GM19043 (cell line): ENCODE results near the gene KLHL18.
"Not testable (repeated sequence)": the region's sequence is repeated elsewhere in the genome, so short reads cannot be mapped to it uniquely, and the experiment has no call there.

Experiments used
- ATAC-seq: cut with Tn5 transposase; IDR thresholded peaks from one replicate; pipeline ENCODE4 v1.9.1; 2021; ENCODE audit warnings: low read depth; ENCODE audit not compliant: unreplicated experiment

The KLHL18 gene

DNA sequence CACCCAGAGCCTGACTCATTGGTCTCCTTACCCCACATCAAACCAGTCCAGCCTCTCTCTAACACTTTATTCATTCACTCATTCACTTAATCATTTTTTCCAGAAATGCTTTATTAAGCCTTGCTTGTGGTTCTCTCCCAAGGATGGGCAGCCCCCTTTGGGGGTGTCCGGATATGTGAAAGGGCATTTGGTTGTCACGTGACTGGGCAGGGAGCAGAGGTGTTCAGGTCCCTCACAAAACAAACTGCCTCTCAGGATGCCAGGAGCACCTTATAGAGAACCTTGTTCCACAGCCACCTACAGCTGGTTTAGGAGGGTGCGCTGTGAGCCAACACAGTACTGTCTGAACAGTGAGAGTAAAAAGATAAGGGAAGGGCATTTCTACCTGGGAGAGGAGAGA lies 72.3 kb downstream of the KLHL18 start:
- ATAC-seq = no peak

DNA sequence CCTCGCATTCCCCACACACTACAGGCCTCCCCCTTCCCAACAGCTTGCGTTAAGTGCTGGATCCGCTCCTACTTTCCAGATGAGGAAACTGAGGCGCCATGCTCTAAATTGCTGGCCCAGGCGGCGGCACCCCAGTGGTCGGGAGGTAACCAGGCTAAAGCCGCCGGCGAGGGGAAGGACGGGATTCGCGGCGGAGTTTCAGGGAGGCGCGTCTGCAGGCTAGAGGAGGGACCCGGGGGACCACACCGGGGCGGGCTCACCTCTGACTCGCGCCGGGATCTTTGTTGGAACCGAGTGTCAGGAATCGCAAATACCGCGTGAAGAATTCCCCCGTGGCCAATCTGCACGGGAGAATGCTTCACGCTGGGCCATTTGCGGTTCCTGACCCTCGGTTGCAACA lies 73.5 kb downstream of the KLHL18 start:
- ATAC-seq = no peak

DNA sequence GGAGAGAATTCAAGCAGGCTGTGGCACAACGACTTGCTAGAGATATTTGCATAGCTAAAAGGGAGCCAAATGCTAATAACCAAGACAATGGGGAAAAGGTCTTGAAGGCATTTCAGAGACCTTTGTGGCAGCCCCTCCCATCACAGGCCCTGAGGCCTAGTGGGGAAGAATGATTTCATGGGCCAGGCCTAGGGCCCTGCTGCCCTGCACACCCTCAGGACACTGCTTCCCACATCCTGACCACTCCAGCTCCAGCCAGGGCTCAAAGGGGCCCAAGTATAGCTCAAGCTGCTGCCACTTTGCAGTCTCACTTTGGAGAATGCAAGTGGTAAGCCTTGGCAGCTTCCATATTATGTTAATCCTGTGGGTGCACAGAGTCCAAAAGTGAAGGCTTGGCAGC lies 76.6 kb downstream of the KLHL18 start:
- ATAC-seq = no peak

DNA sequence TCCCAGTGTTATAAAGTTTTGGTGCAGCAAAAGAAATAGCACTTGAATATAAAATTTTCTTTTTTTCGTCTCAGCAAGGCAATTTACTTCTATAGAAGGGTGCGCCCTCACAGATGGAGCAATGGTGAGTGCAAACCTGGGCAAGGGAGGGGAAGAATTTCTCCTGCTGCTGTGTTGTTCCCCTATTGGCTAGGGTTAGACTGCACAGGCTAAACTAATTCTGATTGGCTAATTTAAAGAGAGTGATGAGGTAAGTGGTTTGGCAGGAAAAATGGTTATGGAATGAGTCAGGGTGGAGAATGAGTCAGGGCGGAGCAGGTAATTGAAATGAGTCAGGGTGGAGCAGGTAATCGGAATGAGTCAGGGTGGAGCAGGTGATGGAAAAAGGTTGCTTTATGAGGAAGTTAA lies 77.4 kb downstream of the KLHL18 start:
- not testable (repeated sequence) for ATAC-seq

DNA sequence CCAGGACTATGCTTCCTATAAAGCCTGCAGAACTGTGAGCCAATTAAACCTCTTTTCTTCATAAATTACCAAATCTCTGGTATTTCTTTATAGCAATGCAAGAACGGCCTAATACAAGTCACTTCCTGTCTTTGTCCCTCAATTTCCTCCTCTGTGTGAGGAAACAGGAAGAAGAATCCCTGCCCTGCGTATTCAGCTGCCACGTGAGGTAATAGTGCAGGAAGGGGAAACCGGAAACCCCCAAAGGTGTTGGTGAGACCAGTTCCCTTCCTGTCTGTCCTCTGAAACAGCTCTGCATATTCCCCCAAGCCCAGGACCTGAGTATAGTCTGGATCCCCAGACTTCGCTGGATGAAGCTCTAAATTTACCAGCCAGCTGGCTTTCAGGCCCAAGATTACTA lies 80.0 kb downstream of the KLHL18 start:
- ATAC-seq = no peak

DNA sequence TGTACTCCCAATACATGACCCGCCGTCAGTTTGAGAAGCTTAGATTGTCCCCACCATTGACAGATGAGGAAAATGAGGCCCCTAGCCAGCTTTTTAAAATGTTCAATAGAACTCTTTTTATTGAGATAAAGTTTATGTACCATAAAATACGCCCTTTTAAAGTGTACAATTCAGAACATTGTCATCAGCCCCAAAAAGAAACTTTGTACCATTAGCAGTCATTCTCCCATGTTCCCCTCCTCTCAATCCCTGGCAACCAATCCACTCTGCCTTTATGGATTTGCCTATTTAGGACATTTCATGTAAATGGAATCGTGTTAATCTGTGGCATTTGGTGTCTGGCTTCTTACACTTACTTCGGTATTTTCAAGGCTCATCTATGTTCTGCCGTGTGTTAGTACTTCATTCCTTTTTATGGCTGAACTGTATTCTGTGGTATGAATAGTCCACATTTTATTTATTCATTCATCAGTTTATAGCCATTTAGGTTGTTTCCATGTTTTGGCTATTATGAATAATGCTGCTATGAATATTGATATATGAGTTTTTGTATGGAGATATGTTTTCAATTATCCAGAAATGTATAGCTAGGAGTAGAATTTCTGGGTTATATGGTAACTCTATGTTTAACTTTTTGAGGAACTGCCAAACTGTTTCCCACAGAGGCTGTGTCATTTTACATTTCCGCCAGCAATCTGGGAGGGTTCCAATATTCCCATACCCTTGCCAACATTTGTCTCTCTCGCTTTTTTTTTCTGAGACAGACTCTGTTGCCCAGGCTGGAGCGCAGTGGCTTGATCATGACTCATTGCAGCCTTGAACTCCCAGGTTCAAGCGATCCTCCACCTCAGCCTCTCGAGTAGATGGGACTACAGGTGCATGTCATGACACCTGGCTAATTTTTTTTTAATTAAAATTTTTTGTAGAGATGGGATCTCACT lies 82.7 kb downstream of the KLHL18 start:
- no peak for ATAC-seq

DNA sequence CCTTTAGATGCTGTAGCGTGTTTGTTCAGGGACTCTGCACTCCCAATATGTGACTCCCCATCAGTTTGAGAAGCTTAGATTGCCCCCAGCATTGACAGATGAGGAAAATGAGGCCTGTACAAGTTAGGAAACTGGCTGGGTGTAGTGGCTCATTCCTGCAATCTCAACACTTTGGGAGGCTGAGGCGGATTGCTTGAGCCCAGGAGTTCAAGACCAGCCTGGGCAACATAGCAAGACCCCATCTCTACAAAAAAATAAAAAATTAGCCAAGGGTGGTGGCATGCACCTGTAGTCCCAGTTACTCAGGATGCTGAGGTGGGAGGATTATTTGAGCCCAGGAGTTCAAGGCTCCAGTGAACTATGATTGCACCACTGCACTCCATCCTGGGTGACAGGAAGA lies 84.1 kb downstream of the KLHL18 start:
- no peak for ATAC-seq

DNA sequence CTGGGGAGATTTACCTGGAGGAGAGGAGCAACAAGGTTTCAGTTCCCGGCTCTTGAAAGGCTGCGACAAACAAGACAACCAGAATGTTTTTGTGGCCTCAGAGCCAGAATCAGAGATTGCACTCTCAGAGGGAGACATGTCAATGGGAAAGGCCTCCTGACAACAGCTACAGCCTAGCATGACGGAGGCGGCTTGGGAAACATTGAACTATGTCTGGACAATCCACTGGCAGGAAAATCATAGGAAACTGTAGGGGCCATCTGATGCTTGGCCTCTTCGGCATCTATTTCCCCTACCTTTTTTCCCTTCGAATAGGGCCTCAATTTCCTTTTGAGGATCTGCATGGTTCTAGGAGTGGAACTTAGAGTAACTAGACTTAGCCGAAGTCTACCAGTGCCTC lies 84.9 kb downstream of the KLHL18 start:
- ATAC-seq = no peak

DNA sequence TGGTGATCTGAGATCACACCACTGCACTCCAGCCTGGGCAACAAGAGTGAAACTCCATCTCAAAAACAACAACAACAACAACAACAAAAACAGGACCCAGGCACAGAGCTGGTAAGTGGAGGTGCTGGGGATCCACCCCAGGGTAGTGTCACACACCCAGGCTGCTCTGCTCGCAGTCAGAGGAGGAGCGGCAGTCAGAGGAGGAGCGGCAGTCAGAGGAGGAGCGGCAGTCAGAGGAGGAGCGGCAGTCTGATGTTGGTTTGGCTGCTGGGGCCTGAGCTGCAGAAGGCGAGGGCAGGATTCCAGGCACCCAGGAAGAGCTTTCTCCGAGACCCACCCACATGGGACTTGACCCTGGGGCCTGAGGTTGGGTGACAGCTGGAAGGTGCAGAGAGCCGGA lies 87.3 kb downstream of the KLHL18 start:
- not testable (repeated sequence) for ATAC-seq

DNA sequence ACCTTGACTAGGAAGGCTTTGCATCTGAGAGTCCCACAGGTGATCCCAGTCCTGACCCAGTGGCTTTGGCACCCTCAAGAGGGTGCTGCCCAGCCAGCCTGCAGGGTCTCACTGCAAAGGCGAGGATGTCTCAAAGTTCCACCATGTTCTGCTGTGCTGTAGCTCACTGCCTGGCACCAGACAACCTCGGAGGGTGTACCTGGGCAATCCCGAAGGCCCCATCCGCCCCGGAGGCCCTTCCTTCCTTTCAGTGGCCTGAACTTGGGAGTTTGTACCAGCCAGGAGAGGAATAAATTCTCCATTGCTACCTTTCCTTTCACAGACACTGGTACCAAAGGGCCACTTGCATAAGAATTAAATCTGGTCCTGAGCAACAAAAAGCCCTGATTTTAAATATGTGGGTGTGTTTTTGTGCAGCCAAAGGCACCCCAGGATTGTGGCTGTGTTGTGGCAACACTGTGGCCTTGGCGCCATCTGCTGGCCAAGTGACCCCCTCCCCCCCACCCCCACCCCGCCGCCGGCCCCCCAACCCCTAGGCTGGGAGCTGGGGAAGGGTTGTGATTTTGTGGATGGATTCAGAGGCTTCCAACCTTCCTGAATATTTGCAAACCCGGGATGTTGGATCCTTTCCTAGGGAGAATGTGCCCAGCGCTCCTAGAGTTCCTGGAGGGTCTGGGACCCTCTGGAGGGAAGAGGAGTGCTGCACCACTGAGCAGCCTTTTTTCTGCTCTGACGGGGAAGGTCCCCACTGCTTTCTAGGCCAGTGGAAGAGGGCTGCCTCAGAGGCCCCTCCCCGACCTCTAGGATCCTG lies 88.3 kb downstream of the KLHL18 start:
- no peak for ATAC-seq

DNA sequence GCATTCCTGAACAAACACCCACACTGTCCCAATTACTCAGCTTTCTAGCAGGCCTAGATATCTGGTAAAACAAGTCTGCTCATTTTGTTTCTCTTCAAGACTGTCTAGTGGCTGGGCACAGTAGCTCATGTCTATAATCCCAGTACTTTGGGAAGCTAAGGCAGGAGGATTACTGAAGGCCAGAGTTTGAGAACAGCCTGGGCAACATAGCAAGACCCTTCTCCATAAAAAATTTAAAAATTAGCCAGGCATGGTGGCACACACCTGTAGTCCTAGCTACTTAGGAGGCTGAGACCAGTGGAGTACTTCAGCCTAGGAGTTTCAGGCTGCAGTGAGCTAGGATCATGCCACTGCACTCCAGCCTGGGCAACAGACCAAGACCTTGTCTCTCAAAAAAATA lies 91.8 kb downstream of the KLHL18 start:
- no peak for ATAC-seq

DNA sequence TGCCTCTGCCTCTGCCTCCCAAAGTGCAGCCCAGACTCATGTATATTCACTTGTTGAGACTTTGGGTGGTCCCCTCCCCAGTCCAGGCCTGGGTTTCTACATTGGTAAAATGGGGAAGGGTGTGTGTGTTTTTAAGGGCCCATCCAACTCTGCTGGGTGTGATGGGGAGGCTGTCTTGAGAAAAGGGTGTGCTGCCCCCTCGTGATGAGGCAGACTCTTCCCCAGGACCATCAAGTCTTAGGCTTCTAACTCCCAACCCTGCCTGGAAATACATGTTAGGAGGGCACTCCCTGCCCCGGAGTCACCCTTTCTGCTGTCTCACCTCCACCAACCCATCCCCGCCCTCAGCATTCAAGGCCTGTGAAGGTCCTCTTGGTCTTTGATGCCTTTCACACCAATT lies 93.6 kb downstream of the KLHL18 start:
- no peak for ATAC-seq

DNA sequence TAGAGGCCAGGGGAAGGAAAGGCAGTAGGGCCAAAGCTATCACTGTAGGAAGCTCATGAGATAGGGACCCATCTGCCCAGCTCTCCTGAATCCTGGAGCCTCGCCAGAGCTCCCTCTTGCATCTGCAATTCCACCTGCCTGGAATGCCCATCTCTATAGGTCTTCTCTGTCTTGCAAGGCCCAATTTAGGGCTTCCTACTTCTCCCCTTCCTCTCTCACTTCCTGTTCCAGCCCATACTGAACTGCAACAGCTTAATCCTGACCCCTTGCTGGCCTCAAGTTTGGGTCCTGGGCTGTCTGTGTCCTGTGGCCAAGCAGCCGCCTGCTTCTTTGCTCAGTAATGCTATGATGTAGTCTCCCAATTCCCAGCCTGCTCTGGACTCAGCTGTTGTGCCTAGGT lies 94.4 kb downstream of the KLHL18 start:
- no peak for ATAC-seq

DNA sequence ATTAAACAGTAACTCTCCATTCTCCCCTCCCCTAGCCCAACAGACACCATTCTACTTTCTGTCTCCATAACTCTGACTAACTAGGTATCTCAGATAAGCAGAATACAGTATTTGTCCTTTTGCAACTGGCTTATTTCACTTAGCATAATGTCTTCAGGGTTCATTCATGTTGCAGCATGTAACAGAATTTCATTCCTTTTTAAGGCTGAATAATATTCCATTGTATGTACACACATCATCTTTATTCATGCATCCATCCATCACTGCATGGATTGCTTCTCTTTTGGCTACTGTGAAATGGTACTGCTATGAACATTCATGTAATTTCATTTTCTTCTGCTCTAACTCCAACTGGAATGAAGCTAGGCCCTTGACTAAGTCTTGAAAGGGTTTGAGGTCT lies 96.1 kb downstream of the KLHL18 start:
- ATAC-seq = no peak

DNA sequence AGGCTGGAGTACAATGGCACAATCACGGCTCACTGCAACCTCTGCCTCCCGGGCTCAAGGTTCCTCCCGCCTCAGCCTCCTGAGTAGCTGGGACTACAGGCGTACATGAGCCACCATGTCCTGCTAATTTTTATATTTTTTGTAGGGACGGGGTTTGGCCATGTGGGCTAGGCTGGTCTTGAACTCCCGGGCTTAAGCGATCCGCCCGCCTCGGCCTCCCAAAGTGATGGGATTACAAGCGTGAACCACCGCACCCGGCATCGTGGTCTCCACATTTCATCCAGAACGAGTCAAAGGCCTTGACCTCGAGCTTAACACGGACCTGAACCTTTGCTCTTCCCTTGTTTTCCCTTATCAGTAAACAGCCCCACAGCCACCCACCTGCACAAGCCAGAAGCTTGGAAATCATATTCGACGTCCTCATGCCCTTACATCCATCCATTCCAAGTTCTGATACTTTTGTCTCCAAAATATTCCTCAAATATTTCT lies 96.7 kb downstream of the KLHL18 start:
- ATAC-seq = no peak

DNA sequence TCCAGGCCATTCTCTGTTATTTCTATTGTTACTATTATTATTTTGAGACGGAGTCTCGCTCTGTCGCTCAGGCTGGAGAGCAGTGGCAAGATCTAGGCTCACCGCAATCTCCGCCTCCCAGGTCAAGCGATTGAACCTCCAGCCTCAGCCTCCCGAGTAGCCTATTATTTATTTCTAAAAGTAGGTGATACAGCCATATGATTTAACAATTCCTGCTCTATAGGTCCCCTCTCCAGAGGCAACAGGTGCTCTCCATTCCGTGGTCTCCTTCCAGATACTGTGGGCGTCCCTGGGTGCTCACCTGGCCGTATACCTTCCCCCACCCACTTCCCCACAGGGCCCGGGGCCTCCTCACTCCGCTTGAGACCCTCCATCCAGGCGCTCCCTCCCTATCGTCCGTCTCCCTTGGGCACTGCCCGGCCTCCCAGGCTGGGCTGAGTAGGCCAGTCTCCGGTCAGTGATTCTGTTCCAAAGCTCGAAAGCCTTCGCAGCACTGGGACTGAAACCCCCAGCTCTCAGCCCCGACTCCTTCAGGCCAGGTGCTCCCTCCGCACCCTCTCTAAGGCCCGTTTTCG lies 97.4 kb downstream of the KLHL18 start:
- ATAC-seq = no peak

DNA sequence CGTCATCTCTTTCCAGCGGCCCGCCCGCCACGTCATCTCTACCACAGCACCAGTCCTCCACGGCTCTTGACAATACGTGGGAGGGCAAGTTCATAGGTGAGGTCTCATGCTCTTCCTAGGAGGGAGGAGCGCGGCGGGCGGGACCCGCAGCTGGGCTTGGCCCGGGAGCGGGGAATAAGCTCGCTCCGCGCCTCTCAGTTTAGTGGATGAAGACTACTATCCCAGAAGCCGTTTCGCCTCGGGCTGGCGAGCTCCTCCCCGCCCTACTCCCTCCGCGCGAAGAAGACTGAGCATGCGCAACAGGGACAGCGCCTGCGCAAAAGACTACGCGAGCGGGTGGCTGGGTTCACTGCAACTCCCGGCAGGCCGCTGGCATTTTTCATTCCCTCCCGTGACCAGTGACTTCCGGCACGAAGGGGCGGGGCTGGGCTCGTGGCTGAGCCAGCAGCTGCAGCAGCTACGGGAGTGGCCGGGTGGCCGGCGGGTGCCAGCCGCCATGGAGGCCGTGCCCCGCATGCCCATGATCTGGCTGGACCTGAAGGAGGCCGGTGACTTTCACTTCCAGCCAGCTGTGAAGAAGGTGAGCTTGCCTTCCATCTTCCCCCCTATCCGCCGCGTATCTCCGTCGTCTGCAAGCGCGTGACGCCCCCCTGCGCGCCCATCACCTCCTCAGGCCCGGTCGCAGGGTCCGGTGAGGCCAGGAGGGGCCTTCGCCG lies 98.0 kb downstream of the KLHL18 start, which contains the start of gene PTPN23:
PTPN23 (plus strand) TSS at position 421 of the 716 bp plus-strand sequence; CDS start at position 497, 76 bp downstream.
- peak; percentile 57 for ATAC-seq

DNA sequence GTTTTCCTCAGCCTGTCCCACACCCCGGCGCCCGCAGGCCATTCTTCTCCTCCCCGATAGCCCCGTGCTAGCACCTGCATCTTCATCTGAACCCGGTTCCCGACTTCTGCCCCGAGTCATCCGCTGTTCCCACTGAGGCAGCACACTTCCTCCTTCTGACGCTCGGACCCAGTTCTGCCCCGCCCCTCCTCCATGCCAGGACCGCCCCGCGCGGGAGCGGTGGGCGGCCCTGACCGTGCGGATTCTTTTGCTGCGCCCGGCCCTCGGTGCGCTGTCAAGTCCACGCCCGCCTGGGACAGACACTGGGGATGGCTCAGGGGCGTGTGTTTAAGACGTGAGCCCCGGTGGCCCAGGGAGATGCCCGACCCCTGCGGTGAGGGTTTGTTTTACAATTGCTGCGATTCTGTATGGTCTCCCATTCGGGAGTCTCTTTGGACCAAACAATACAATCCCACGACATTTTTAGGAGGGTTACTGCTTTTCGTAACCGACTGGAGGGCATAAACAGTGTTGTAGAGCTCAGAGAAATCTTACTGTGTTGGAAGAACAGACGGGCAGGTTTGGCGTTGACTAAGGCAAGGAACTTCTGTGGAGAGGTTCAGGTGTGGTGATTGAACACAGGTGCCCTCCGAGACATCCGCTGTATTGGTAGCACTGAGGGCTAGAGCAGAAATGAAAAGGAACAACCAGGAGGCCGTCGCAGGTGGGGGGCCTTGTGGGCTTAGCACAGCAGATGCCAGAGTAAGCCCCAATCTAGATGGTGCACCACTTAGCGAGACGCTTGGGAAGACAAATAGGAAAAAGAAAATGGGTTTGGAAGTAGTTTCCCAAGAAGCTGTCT lies 98.8 kb downstream of the KLHL18 start:
- peak; percentile 54 for ATAC-seq

DNA sequence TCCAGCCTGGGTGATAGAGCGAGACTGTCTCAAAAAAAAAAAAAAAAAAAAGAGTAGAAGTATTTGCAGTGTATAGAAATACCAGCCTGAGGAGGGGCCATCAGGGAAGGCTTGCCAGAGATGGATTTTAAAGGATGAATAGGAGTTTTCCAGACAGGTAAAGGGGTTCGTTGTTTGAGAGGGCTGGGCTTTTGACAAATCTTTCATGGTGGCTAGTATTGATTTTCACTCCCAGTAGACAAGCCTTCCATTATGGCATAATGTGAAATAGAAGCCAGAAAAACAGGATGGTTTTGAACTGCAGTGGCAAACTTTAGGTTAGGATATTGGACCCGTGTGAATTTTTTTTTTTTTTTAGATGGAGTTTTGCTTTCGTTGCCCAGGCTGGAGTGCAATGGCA lies 101.7 kb downstream of the KLHL18 start:
- ATAC-seq = no peak

DNA sequence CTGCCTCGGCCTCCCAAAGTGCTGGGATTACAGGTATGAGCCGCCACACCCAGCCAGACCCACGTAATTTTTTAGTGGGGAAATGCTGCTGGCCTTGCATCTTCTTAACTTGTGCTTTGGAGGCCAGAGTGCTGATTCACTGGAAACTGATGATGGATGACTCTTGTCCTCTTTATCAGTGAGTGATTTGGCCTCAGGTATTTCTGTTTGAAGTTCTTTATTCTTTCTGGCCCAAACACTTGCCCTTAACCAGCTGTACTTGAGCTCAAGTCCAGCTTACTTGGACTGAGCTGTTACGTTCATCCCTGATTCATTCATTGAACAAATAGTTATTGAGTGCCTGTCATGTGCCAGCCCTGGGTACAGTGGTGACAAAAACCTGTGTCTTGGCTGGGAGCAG lies 102.3 kb downstream of the KLHL18 start:
- ATAC-seq = no peak
